B cell (primary cell): ENCODE data around the gene GRK5. TPM values are rescaled to one million over a fixed set of nuclear protein-coding genes. Genes with fewer than 3 reads are reported as not detected.

Source experiments
- ATAC-seq: fragments of 200-7000 bp; cut with Tn5 transposase; one replicate; pipeline ENCODE4 v1.10.0; 2021; ENCODE audit warnings: low read depth, mild to moderate bottlenecking, moderate number of reproducible peaks, moderate library complexity
- CTCF ChIA-PET: fragments of 350-600 bp; sonication (Branson Sonifier 250); formaldehyde crosslinking; loops from one replicate; lab custom pipeline; 2021; ENCODE audit warnings: antibody characterized with exemption, inconsistent platforms; lab: Charles Lee
- POLR2A ChIA-PET: fragments of 350-600 bp; sonication (Branson Sonifier 250); formaldehyde crosslinking; loops from one replicate; lab custom pipeline; 2021; ENCODE audit warnings: antibody characterized with exemption; lab: Charles Lee
- DNase-seq: peaks from one replicate; pipeline ENCODE4 v3.0.0; 2013
- H2AFZ ChIP-seq: 2 replicates; pipeline ENCODE4 v1.6.1; 2012; ENCODE audit warnings: mild to moderate bottlenecking, low read depth, low read length; ENCODE audit not compliant: insufficient read depth, poor library complexity, severe bottlenecking
- H3K27ac ChIP-seq, 2 donors: 1 replicate in 1 of 2; 2 replicates in 1 of 2; pipeline ENCODE4 v1.5.1; 2012 to 2013; ENCODE audit warnings: low read length in 2 of 2, mild to moderate bottlenecking in 2 of 2, moderate library complexity in 1 of 2
- H3K27me3 ChIP-seq, 4 experiments: fragments of 200-600 bp in 1 of 4; sonication (generic) in 1 of 4; replicated peaks in 1 of 4; 1 replicate in 2 of 4; 2 replicates in 2 of 4; pipeline versions ENCODE4 v1.6.1 to v1.7.0; 2013 to 2016; ENCODE audit warnings: low read length in 3 of 4, mild to moderate bottlenecking in 2 of 4, mixed read lengths in 1 of 4, moderate library complexity in 1 of 4; ENCODE audit not compliant: insufficient read depth in 4 of 4, control insufficient read depth in 3 of 4; ENCODE audit errors: control extremely low read depth in 1 of 4
- H3K36me3 ChIP-seq, 2 experiments: replicated peaks in 1 of 2; 1 replicate in 1 of 2; 2 replicates in 1 of 2; pipeline versions ENCODE4 v1.6.1 to v1.7.1; 2013; ENCODE audit warnings: low read length in 1 of 2; ENCODE audit not compliant: insufficient read depth in 2 of 2, control insufficient read depth in 1 of 2; ENCODE audit errors: control extremely low read depth in 1 of 2, extremely low read depth in 1 of 2
- H3K4me1 ChIP-seq, 2 donors: fragments of 200-600 bp in 1 of 2; sonication (generic) in 1 of 2; 1 replicate in 1 of 2; 2 replicates in 1 of 2; pipeline versions ENCODE4 v1.5.1 to v1.6.1; 2013 to 2017; ENCODE audit warnings: low read length in 2 of 2; ENCODE audit not compliant: control insufficient read depth in 2 of 2, insufficient read depth in 2 of 2
- H3K4me2 ChIP-seq: replicated peaks from 2 replicates; pipeline ENCODE3; 2012; ENCODE audit warnings: mild to moderate bottlenecking, low read depth, low read length; ENCODE audit not compliant: poor library complexity, severe bottlenecking
- H3K4me3 ChIP-seq, 5 experiments: fragments of 200-600 bp in 1 of 5; sonication (generic) in 1 of 5; 1 replicate in 3 of 5; 2 replicates in 2 of 5; pipeline versions ENCODE4 v1.5.1 to v1.7.0; 2011 to 2016; ENCODE audit warnings: low read length in 4 of 5, mild to moderate bottlenecking in 4 of 5, low read depth in 2 of 5, control low read depth in 1 of 5, moderate library complexity in 1 of 5; ENCODE audit not compliant: insufficient read depth in 1 of 5; ENCODE audit errors: control extremely low read depth in 1 of 5, extremely low read depth in 1 of 5
- H3K79me2 ChIP-seq: fragments of 200-600 bp; sonication (generic); one replicate; pipeline ENCODE4 v1.6.0; 2016; ENCODE audit warnings: low read length; ENCODE audit not compliant: control insufficient read depth, insufficient read depth
- H3K9ac ChIP-seq: fragments of 200-600 bp; sonication (generic); 2 replicates; pipeline ENCODE4 v1.6.1; 2017; ENCODE audit warnings: mild to moderate bottlenecking, low read length, moderate library complexity
- H3K9me3 ChIP-seq, 3 donors: one replicate each; pipeline versions ENCODE4 v1.6.1 to v1.7.1; 2013; ENCODE audit warnings: low read length in 2 of 3; ENCODE audit not compliant: control insufficient read depth in 2 of 3, insufficient read depth in 1 of 3; ENCODE audit errors: control extremely low read depth in 1 of 3
- H4K20me1 ChIP-seq: 2 replicates; pipeline ENCODE4 v1.6.0; 2012; ENCODE audit warnings: mild to moderate bottlenecking, low read length; ENCODE audit not compliant: insufficient read depth, control insufficient read depth, poor library complexity, severe bottlenecking
- H3K27ac Mint-ChIP-seq: one replicate; pipeline ENCODE4 v1.8.0; 2021; ENCODE audit warnings: mixed read lengths
- H3K27me3 Mint-ChIP-seq: one replicate; pipeline ENCODE4 v1.8.0; 2021; ENCODE audit warnings: mixed read lengths
- H3K4me1 Mint-ChIP-seq: one replicate; pipeline ENCODE4 v1.8.0; 2021; ENCODE audit warnings: mixed read lengths
- H3K4me3 Mint-ChIP-seq: one replicate; pipeline ENCODE4 v1.8.0; 2021; ENCODE audit warnings: mixed read lengths
- H3K9me3 Mint-ChIP-seq: one replicate; pipeline ENCODE4 v1.8.0; 2022; ENCODE audit warnings: mixed read lengths; ENCODE audit not compliant: insufficient read depth
- EZH2 ChIP-seq: IDR thresholded peaks from 2 replicates; pipeline ENCODE4 v1.6.1; 2012; ENCODE audit warnings: borderline replicate concordance, low read depth, mild to moderate bottlenecking, moderate library complexity, low read length; ENCODE audit not compliant: insufficient read depth, poor library complexity, severe bottlenecking
- WGBS: methylation state at CpG from one replicate; pipeline ENCODE4 v1.1.5; 2013; ENCODE audit warnings: missing lambda C conversion rate; ENCODE audit not compliant: insufficient coverage; 5-methylcytosine and 5-hydroxymethylcytosine counted together
- intact Hi-C: fragments of 100-400 bp; cut with micrococcal nuclease; formaldehyde crosslinking; loops from one replicate; pipeline ENCODE4 v1.10.0; 2022
- polyA plus RNA-seq: library from polyadenylated mRNA; depleted of rRNA; stranded (reverse); fragments of >200 nt; gene quantifications from 2 replicates; pipeline ENCODE4 v1.2.3, GENCODE V29; 2012
- total RNA-seq, 2 donors: library from RNA; stranded (reverse); fragments of 120-200 nt in 1 of 2; gene quantifications; 1 replicate in 1 of 2; 2 replicates in 1 of 2; pipeline versions ENCODE4 v1.2.3 to v1.2.4, GENCODE V29; 2013 to 2022
- TF ChIP-seq, protein P1 (sequence below): fragments of 200-600 bp; IDR thresholded peaks from one replicate; pipeline ENCODE4 v1.8.0; 2022; ENCODE audit warnings: antibody characterized with exemption, mild to moderate bottlenecking

The GRK5 gene
- total and polyA plus RNA-seq, 2 donors (not counting 1 experiment from before 2014, with no cell fraction given), result 21.9 to 54.8 TPM

DNA sequence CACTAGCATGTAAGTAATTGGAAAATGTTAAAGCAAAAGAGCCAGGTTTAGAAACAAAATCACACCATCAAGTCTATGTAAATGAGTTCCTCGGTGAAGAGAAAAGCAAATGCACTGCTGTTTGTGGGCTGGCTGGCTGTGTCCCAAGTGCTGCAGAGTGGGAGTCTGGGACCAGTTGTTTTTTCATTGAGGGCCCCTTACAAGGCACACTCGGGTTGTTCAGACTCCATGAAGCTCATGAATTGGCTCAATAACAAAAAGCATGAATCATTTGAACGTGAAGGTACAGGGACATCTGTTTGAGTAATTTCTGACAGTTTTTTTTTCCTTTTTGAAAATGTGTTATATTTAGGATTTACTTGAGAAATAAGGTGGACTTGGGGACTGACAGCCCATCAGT is 28.0 kb downstream of the GRK5 start:
- Histone ChIP-seq H3K4me2 (no peak overlapping the region), H3K4me1 (peaks cover 16 to 21% of the 10 kb centered on the region in 2 donors), H4K20me1 (peaks cover 11% of the 10 kb centered on the region), H2AFZ (no peak overlapping the region), H3K27me3 (no peaks in the 10 kb centered on the region), H3K9me3 (peaks cover 0 to 9% (median 0%) of the 10 kb centered on the region in 3 donors), H3K27ac (no peak overlapping the region), H3K9ac (no peak overlapping the region), H3K4me3 (no peak overlapping the region), H3K36me3 (peaks cover 0 to 2% of the 10 kb centered on the region in 2 experiments), H3K79me2 (peaks cover 93% of the 10 kb centered on the region)
- TF ChIP-seq, protein P1, sequence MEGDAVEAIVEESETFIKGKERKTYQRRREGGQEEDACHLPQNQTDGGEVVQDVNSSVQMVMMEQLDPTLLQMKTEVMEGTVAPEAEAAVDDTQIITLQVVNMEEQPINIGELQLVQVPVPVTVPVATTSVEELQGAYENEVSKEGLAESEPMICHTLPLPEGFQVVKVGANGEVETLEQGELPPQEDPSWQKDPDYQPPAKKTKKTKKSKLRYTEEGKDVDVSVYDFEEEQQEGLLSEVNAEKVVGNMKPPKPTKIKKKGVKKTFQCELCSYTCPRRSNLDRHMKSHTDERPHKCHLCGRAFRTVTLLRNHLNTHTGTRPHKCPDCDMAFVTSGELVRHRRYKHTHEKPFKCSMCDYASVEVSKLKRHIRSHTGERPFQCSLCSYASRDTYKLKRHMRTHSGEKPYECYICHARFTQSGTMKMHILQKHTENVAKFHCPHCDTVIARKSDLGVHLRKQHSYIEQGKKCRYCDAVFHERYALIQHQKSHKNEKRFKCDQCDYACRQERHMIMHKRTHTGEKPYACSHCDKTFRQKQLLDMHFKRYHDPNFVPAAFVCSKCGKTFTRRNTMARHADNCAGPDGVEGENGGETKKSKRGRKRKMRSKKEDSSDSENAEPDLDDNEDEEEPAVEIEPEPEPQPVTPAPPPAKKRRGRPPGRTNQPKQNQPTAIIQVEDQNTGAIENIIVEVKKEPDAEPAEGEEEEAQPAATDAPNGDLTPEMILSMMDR, result no peak
- TF ChIP-seq EZH2, result no peak
- ChIA-PET CTCF (interaction anchor here (1.6 kb wide), 1 partner anchor 25 kb away, joined by 4 read pairs; no protein-coding TSS in a partner anchor), POLR2A (no interaction called here)
- DNase-seq, result no peak
- Mint-ChIP-seq H3K9me3 (no peaks in the 10 kb centered on the region), H3K27me3 (no peaks in the 10 kb centered on the region), H3K4me3 (no peak overlapping the region), H3K4me1 (peaks cover 61% of the 10 kb centered on the region), H3K27ac (peak overlapping the region; percentile 84)
- intact Hi-C loops, result no loop called here
- ATAC-seq, result no peak
- WGBS, result 44% methylated on average over 2 of the region's 3 CpGs

DNA sequence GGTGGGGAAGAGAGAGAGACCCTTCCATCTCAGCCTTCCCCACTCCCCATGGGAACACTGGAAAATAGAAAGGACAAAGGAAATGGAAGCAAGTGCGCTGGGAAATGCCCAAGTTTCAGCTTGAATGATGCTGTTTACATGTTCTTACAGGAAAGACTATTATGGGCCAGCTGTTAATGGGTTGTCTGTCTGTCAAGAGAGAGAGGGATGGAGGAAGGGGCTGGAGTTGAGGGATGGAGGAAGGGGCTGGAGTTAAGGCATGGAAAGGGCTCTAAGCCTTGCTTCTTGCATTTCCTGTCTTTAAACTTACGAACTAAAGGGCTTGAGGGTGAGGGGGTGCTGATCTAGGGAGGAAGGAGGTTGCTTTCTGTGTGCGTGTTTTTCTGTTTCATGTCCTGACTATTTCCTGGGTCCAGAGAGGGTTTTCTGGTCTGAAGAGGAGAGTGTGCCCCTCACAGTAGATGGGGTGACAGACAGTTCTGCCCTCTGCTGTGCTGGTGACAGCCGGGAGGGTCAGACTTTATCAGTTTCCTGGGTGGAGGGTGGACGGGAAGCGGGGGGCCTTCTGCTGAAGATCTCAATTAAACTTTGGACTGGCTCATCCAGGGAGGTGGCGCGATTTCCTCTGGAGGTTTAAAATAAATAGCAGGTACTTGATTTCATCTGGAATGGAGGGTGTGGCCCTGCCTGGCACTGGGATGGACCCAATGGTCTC is 30.5 kb downstream of the GRK5 start:
- H3K4me2 ChIP-seq, result no peak overlapping the region
- ATAC-seq, result no peak
- POLR2A ChIA-PET, result no interaction called here
- H3K4me3 ChIP-seq, result no peak overlapping the region
- peaks cover 30% of the 10 kb centered on the region for H4K20me1 ChIP-seq
- WGBS, result 75% methylated on average over 6 of the region's 8 CpGs
- peak overlapping the region in 1 of 2 donors; percentile 27 for H3K27ac ChIP-seq
- no peaks in the 10 kb centered on the region for H3K9me3 Mint-ChIP-seq
- H3K9me3 ChIP-seq, result peaks cover 0 to 13% (median 0%) of the 10 kb centered on the region in 3 donors
- H3K36me3 ChIP-seq, result no peaks in the 10 kb centered on the region
- H3K4me1 ChIP-seq, result peaks cover 16 to 25% of the 10 kb centered on the region in 2 donors
- H3K4me1 Mint-ChIP-seq, result peaks cover 56% of the 10 kb centered on the region
- H3K27me3 Mint-ChIP-seq, result no peaks in the 10 kb centered on the region
- no peaks in the 10 kb centered on the region for H3K27me3 ChIP-seq
- H3K79me2 ChIP-seq, result peaks cover 94% of the 10 kb centered on the region
- no peak overlapping the region for H2AFZ ChIP-seq
- DNase-seq, result no peak
- TF ChIP-seq, protein P1, result no peak
- TF ChIP-seq EZH2, result no peak
- peak overlapping the region; percentile 1 for H3K9ac ChIP-seq
- CTCF ChIA-PET, result no interaction called here
- peak overlapping the region; percentile 57 for H3K27ac Mint-ChIP-seq
- no peak overlapping the region for H3K4me3 Mint-ChIP-seq
- intact Hi-C loops, result no loop called here
